DMS153 (cell line): ENCODE results near the gene PCDHGC4.
A peak's percentile ranks its signal among the peaks of the same experiment; 100 is the strongest.

Experiments used
- DNase-seq: peaks from one replicate; lab custom pipeline; 2025; lab: John Stamatoyannopoulos, UW

Gene PCDHGC4

GRCh38 chr5:141484641-141485311 is at the start of gene PCDHGC4:
TSS of gene PCDHGC4 (plus strand) at chr5:141485030. CDS start at chr5:141485174, 144 bp downstream.
- no peak for DNase-seq

- no peak for DNase-seq
Observed at GRCh38 chr5:141437221-141437620, 47.6 kb upstream of the PCDHGC4 start.

- DNase-seq, result no peak
Observed at GRCh38 chr5:141439411-141440141, 45.3 kb upstream of the PCDHGC4 start.

GRCh38 chr5:141440341-141440740 is 44.5 kb upstream of the PCDHGC4 start:
- no peak for DNase-seq

GRCh38 chr5:141441571-141442170 is 43.2 kb upstream of the PCDHGC4 start:
- no peak for DNase-seq

- no peak for DNase-seq
Observed at GRCh38 chr5:141465351-141465750, 19.5 kb upstream of the PCDHGC4 start.

- peak; percentile 65 for DNase-seq
Observed at GRCh38 chr5:141475625-141476131, 9.2 kb upstream of the PCDHGC4 start, which contains the start of gene PCDHGC3. TSS of gene PCDHGC3 (plus strand) at chr5:141475966. CDS start at chr5:141476117, 151 bp downstream.

GRCh38 chr5:141476132-141476911 is 8.5 kb upstream of the PCDHGC4 start:
- DNase-seq, result peak; percentile 17

GRCh38 chr5:141477044-141477575 is 7.7 kb upstream of the PCDHGC4 start:
- DNase-seq, result no peak

GRCh38 chr5:141477815-141478214 is 7.0 kb upstream of the PCDHGC4 start:
- no peak for DNase-seq

GRCh38 chr5:141478321-141478945 is 6.4 kb upstream of the PCDHGC4 start:
- peak; percentile 5 for DNase-seq

GRCh38 chr5:141479776-141480175 is 5.1 kb upstream of the PCDHGC4 start:
- DNase-seq, result no peak

- peak; percentile 3 for DNase-seq
Observed at GRCh38 chr5:141483902-141484301, 928 bp upstream of the PCDHGC4 start.

GRCh38 chr5:141484310-141484640 is 555 bp upstream of the PCDHGC4 start:
- DNase-seq, result no peak

- DNase-seq, result no peak
Observed at GRCh38 chr5:141485321-141486055, 658 bp downstream of the PCDHGC4 start.

GRCh38 chr5:141486091-141486490 is 1.3 kb downstream of the PCDHGC4 start:
- no peak for DNase-seq

- DNase-seq, result no peak
Observed at GRCh38 chr5:141487131-141487530, 2.3 kb downstream of the PCDHGC4 start.

GRCh38 chr5:141488591-141489561 is 4.0 kb downstream of the PCDHGC4 start, which contains the start of gene PCDHGC5:
TSS of gene PCDHGC5 (plus strand) at chr5:141489081. CDS start at chr5:141489241, 160 bp downstream.
- DNase-seq, result no peak

GRCh38 chr5:141489841-141490240 is 5.0 kb downstream of the PCDHGC4 start:
- DNase-seq, result no peak
